Upper lobe of left lung (tissue), 6 donors: ENCODE data around the gene SNX21. TPM values are rescaled to one million over a fixed set of nuclear protein-coding genes. Genes with fewer than 3 reads are reported as not detected.
A peak's percentile ranks its signal among the peaks of the same experiment; 100 is the strongest.
"Not testable (repeated sequence)": the region's sequence is repeated elsewhere in the genome, so short reads cannot be mapped to it uniquely, and the experiment has no call there.

Experiments used
- ATAC-seq, 2 donors: fragments of 200-7000 bp; cut with Tn5 transposase; one replicate each; pipeline ENCODE4 v1.9.1; 2022; ENCODE audit warnings: mild to moderate bottlenecking in 2 of 2, moderate library complexity in 2 of 2; ENCODE audit not compliant: low FRiP score in 2 of 2
- DNase-seq, 2 donors: peaks; one replicate each; pipeline ENCODE4 v3.0.0-alpha.2; 2019 to 2020
- H3K27ac ChIP-seq, 4 donors: fragments of 200-600 bp; sonication (generic); one replicate each; pipeline ENCODE4 v1.5.1; 2016 to 2019
- H3K27me3 ChIP-seq, 4 donors: fragments of 200-600 bp; sonication (generic); one replicate each; pipeline ENCODE4 v1.5.1; 2017 to 2019
- H3K36me3 ChIP-seq, 4 donors: fragments of 200-600 bp; sonication (generic); one replicate each; pipeline ENCODE4 v1.5.1; 2016 to 2019
- H3K4me1 ChIP-seq, 4 donors: fragments of 200-600 bp; sonication (generic); one replicate each; pipeline ENCODE4 v1.5.1; 2018 to 2019
- H3K4me3 ChIP-seq, 4 donors: fragments of 200-600 bp; sonication (generic); one replicate each; pipeline ENCODE4 v1.5.1; 2017 to 2019; ENCODE audit warnings: mild to moderate bottlenecking in 2 of 4, moderate library complexity in 1 of 4
- H3K9me3 ChIP-seq, 4 donors: fragments of 200-600 bp; sonication (generic); one replicate each; pipeline ENCODE4 v1.5.1; 2018 to 2019
- EP300 ChIP-seq, 4 donors: sonication (generic); formaldehyde crosslinking; IDR thresholded peaks; one replicate each; pipeline ENCODE4 v1.5.1; 2017; ENCODE audit warnings: antibody characterized with exemption in 4 of 4, control low read depth in 2 of 4
- POLR2A ChIP-seq, 4 donors: fragments of 450-650 bp; IDR thresholded peaks; one replicate each; pipeline ENCODE4 v1.5.1; 2016 to 2017; ENCODE audit warnings: antibody characterized with exemption in 4 of 4, mild to moderate bottlenecking in 2 of 4
- POLR2AphosphoS5 ChIP-seq, 2 donors: sonication (generic); formaldehyde crosslinking; IDR thresholded peaks; one replicate each; pipeline ENCODE4 v1.5.1; 2017; ENCODE audit warnings: antibody characterized with exemption in 2 of 2
- WGBS, 2 donors: methylation state at CpG; one replicate each; pipeline ENCODE4 v1.1.5; 2017 to 2018; 5-methylcytosine and 5-hydroxymethylcytosine counted together
- total RNA-seq, 6 donors: library from RNA; depleted of rRNA in 4 of 6; stranded (reverse); fragments of >200 nt in 4 of 6; gene quantifications; one replicate each; pipeline versions ENCODE4 v1.1.0 to v1.2.1, GENCODE V29; 2016 to 2021
- TF ChIP-seq, protein P1 (sequence below), 6 experiments: fragments of 450-650 bp in 4 of 6; fragments of 200-600 bp in 2 of 6; sonication (generic) in 2 of 6; IDR thresholded peaks; one replicate each; pipeline ENCODE4 v1.5.1; 2016 to 2019; ENCODE audit warnings: antibody characterized with exemption in 6 of 6
- donor health status: DM: no; HTN: no; CAD: no; lungs with moderate emphysema.
- donor health status: DM: no; HTN: yes; CAD: no; lungs with severe emphysema.

SNX21 gene
- total RNA-seq, 6 donors from 2014 or later: 23.9 to 117 (median 52.9) TPM

DNA sequence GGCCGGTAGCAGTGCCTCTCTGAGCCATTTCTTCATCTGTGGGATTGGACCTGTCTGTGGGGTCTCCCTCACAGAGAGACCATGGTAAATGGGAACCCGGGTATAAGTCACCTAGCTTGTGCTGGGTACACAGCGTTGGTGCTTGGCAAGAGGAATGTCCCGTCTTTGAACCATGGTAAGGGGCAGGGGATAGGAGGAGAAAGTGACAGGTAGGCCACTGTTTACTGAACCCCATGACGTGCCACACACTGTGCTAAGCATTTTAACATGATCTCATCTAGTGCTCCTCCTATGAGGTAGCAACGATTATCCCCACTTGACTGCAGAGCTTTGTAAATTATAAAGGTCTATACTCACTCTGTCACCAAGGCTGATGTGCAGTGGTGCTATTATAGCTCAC lies 5.9 kb upstream of the SNX21 start:
- Histone ChIP-seq H3K27me3 (peaks cover 0 to 14% (median 8%) of the 10 kb centered on the region in 4 donors), H3K4me1 (peaks cover 19 to 30% (median 27%) of the 10 kb centered on the region in 4 donors), H3K36me3 (no peaks in the 10 kb centered on the region), H3K27ac (peak overlapping the region in 1 of 4 donors; percentile 64), H3K9me3 (no peaks in the 10 kb centered on the region), H3K4me3 (no peak overlapping the region)
- 67 to 78% methylated on average over 2 to 6 of the region's 6 CpGs for WGBS, 2 donors
- DNase-seq (no peak), ATAC-seq (no peak)
- TF ChIP-seq POLR2AphosphoS5 (IDR thresholded peaks at IDR 0.05) (no peak), POLR2A (IDR thresholded peaks at IDR 0.05) (no peak), EP300 (IDR thresholded peaks at IDR 0.05) (no peak)
- TF ChIP-seq, protein P1, sequence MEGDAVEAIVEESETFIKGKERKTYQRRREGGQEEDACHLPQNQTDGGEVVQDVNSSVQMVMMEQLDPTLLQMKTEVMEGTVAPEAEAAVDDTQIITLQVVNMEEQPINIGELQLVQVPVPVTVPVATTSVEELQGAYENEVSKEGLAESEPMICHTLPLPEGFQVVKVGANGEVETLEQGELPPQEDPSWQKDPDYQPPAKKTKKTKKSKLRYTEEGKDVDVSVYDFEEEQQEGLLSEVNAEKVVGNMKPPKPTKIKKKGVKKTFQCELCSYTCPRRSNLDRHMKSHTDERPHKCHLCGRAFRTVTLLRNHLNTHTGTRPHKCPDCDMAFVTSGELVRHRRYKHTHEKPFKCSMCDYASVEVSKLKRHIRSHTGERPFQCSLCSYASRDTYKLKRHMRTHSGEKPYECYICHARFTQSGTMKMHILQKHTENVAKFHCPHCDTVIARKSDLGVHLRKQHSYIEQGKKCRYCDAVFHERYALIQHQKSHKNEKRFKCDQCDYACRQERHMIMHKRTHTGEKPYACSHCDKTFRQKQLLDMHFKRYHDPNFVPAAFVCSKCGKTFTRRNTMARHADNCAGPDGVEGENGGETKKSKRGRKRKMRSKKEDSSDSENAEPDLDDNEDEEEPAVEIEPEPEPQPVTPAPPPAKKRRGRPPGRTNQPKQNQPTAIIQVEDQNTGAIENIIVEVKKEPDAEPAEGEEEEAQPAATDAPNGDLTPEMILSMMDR (IDR thresholded peaks at IDR 0.05): no peak

DNA sequence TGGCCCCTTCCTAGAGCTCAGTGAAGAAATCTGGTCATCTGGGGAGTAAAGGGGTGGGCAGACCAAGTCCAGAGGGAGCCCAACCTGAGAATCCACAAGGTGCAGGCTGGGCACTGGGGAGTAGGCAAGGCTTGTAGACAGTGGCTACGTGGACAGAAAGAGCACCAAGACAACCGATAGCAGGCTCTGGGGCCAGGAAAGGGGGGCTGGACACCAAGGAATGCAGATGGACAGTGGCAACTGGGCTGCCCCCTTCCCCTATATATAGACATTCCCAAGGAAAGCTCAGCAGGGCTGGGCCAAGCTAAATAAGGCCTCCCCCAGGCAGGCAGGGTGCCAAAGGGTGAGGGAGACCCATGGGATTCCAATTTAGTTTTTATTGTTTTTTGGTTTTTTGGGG lies 5.0 kb upstream of the SNX21 start:
- ATAC-seq (no peak), DNase-seq (no peak)
- Histone ChIP-seq H3K9me3 (no peaks in the 10 kb centered on the region), H3K36me3 (no peaks in the 10 kb centered on the region), H3K27me3 (peaks cover 0 to 6% (median 5%) of the 10 kb centered on the region in 4 donors), H3K4me3 (no peak overlapping the region), H3K4me1 (peaks cover 24 to 32% (median 26%) of the 10 kb centered on the region in 4 donors), H3K27ac (peak overlapping the region in 3 of 4 donors; percentile 7 to 56 (median 40))
- TF ChIP-seq, protein P1 (IDR thresholded peaks at IDR 0.05): no peak
- TF ChIP-seq EP300 (IDR thresholded peaks at IDR 0.05) (no peak), POLR2A (IDR thresholded peaks at IDR 0.05) (no peak), POLR2AphosphoS5 (IDR thresholded peaks at IDR 0.05) (no peak)
- 64 to 74% methylated on average over 2 of the region's 2 CpGs for WGBS, 2 donors

DNA sequence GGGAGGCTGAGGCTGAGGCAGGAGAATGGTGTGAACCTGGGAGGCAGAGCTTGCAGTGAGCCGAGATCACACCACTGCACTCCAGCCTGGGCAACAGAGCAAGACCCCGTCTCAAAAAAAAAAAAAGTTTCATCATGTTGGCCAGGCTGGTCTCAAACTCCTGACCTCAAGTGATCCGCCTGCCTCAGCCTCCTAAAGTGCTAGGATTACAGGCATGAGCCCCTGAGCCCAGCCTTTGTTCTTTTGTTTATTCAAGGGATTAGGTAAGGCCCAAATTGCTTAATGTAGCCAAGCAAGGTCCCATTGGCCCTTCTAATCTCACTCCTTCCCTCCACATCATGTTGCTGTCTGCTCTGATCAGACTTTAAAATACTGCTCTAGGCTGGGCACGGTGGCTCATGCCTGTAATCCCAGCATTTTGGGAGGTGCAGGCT lies 3.9 kb upstream of the SNX21 start:
- WGBS, 2 donors: 88 to 91% methylated on average over 4 of the region's 4 CpGs
- not testable (repeated sequence) for H3K4me3 ChIP-seq, H3K9me3 ChIP-seq, DNase-seq, ATAC-seq, H3K36me3 ChIP-seq, H3K27me3 ChIP-seq, H3K27ac ChIP-seq
- H3K4me1 ChIP-seq: peaks cover 19 to 31% (median 25%) of the 10 kb centered on the region in 4 donors

DNA sequence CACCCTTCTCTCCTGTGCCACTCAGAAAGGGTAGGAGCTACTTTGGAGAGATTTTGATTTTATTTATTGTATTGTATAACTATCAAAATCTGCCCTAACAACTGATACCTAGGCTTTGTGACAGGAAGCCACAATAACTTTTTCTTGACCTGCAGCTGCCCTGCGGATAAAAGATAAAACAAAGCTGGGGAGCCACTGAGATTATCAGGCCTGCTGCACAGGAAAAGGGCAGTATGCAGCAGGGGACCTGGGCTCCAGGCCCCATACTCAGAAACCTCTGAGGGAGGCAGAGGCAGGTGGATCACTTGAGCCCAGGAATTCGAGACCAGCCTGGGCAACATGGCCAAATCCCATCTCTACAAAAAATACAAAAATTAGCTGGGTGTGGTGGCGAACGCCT lies 980 bp upstream of the SNX21 start:
- WGBS, 2 donors: 90 to 93% methylated on average over 4 of the region's 4 CpGs
- no peaks in the 10 kb centered on the region for H3K27me3 ChIP-seq
- ATAC-seq (no peak), DNase-seq (no peak)
- TF ChIP-seq POLR2A (IDR thresholded peaks at IDR 0.05) (no peak), POLR2AphosphoS5 (IDR thresholded peaks at IDR 0.05) (no peak), EP300 (IDR thresholded peaks at IDR 0.05) (no peak)
- TF ChIP-seq, protein P1 (IDR thresholded peaks at IDR 0.05): no peak
- H3K4me1 ChIP-seq: peaks cover 32 to 40% (median 34%) of the 10 kb centered on the region in 4 donors
- H3K9me3 ChIP-seq: no peaks in the 10 kb centered on the region
- no peaks in the 10 kb centered on the region for H3K36me3 ChIP-seq
- H3K4me3 ChIP-seq: peak overlapping the region in 1 of 4 donors; percentile 91
- peak overlapping the region; percentile 86 to 93 (median 91) for H3K27ac ChIP-seq

DNA sequence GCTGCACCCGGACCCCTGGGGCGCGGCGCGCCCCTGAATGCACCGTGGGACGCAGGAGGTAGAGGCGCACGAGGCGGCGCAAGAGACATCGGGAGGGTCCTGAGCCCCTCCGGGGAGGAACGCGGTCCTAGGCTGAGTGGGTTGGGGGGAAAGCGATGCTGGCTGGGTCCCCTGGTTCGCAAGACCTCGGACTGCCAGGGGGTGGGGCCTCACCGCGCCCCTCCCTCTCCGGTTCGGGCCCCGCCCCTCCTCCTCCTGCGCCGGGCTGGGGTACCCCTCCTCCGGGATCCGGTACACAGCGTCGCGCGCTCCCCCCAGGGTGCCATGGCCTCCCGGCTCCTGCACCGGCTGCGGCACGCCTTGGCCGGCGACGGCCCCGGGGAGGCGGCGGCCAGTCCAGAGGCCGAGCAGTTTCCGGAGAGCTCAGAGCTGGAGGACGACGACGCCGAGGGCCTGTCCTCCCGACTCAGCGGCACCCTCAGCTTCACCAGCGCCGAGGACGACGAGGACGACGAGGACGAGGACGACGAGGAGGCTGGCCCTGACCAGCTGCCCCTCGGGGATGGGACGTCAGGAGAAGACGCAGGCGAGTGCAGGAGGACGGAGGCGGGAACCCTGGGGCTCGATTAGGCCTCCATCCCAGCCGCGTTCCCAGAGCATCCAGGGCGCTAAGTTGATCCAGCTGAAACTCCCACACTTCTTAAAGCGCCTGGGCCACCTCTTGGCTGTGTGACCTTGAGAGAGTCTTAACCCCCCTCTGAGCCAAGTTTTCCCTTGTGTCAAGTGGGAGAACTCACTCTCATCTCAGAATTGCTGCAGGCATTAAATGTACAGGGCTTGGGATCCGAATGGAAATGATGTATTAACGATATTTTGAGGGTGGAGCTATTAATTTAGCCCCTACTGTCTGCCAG lies 541 bp downstream of the SNX21 start:
- peak; percentile 83 to 94 for DNase-seq
- Histone ChIP-seq H3K27me3 (no peaks in the 10 kb centered on the region), H3K4me3 (peak overlapping the region; percentile 62 to 91 (median 72)), H3K4me1 (peaks cover 32 to 40% (median 34%) of the 10 kb centered on the region in 4 donors), H3K27ac (peak overlapping the region; percentile 86 to 93 (median 91)), H3K9me3 (no peaks in the 10 kb centered on the region), H3K36me3 (peaks cover 0 to 4% (median 2%) of the 10 kb centered on the region in 4 donors)
- WGBS, 2 donors: 6 to 9% methylated on average over 29 to 52 of the region's 71 CpGs
- peak; percentile 85 to 87 for ATAC-seq
- no peak for TF ChIP-seq EP300 (IDR thresholded peaks at IDR 0.05)
- peak; percentile 22 to 35 for TF ChIP-seq POLR2AphosphoS5 (IDR thresholded peaks at IDR 0.05)
- TF ChIP-seq POLR2A (IDR thresholded peaks at IDR 0.05): peak in 2 of 4 donors; percentile 47 to 72
- TF ChIP-seq, protein P1 (IDR thresholded peaks at IDR 0.05): no peak
